H1 (cell line): ENCODE results near the gene BLOC1S1. TPM values are rescaled to one million over a fixed set of nuclear protein-coding genes. Genes with fewer than 3 reads are reported as not detected.

ENCODE experiments used
- POLR2A ChIP-seq, 2 experiments: IDR thresholded peaks; 1 replicate in 1 of 2; 2 replicates in 1 of 2; pipeline ENCODE4 v1.6.1; 2011; ENCODE audit warnings: low read depth in 2 of 2, low read length in 2 of 2, mild to moderate bottlenecking in 2 of 2; ENCODE audit errors: control extremely low read depth in 1 of 2
- USF2 ChIP-seq: IDR thresholded peaks from 2 replicates; pipeline ENCODE4 v1.6.1; 2011; ENCODE audit warnings: low read length, improper control_type of control experiment
- polyA plus RNA-seq, 7 experiments: library from polyadenylated mRNA; depleted of rRNA in 3 of 7; stranded (reverse) in 5 of 7; unstranded in 2 of 7; fragments of >200 nt in 5 of 7; fragments of 200-250 nt in 2 of 7; gene quantifications; 1 replicate in 5 of 7; 2 replicates in 1 of 7; 4 replicates in 1 of 7; pipeline versions ENCODE4 v1.2.1 to v1.2.3, GENCODE V29; 2011 to 2013; ENCODE audit warnings: missing spikeins in 2 of 7, mixed read lengths in 2 of 7
- total RNA-seq: library from RNA; stranded (reverse); fragmentation: NEBNext Ultra II Directional; extraction: Animal tissue kit (Norgen Biotek cat#: 25700); gene quantifications from 2 replicates; pipeline ENCODE4 v1.2.1, GENCODE V29; 2021

Gene BLOC1S1
- total and polyA plus RNA-seq, 2 of the 8 experiments (the other 6 are each of a cell fraction or from before 2014, with no cell fraction given), result 91.1 to 185 TPM

DNA sequence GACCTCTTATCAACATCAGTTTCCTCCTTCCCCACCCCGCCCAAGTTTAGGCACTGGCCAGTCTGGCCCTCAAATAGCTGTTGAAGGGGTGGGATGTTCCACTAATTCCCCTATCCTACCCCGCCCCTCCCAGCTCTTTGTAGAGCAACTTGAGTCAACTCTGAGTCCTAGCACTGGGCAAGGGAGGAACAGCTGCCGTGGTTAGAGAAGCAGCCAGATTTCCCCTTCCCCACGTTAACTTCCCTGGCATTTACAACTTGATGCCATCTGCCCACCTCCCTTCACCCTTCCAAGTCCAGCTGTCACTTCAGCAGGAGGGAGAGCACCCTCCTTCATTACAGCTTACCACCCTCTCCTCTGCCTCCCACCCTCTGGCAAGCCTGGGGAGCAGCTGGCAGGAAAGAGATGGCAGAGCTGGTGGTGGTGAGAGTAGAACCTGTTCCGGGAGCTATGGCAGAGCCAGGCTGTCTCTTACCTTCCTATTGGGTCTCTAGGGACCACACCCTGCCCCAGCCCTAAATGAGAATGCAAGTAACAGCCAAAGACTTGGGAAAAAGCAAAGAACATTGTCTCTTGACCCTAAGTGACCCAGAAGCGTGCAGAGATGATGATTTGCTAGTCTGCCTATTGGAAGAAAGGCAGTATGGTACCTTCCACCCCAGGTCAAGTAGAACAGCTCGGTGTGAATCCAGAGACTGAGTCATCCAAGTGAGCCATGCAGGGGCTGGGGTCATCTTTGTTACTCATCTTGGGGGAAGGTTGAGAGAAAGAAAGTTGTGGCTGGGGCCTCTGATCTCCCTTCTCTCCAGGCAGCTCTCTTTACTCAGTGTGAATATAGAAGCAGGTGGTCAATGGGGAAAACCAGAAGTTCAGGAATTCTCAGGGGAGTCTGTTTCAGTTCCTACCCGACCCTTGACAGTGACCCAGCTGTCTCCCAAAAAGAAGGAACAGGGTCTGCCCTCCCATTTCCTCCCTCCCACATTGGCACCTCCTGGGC, 1.5 kb downstream of the BLOC1S1 start (continued):
- TF ChIP-seq USF2 (no peak), POLR2A (IDR thresholded peaks at IDR 0.05; ENCODE audit: control extremely low read depth in 1 of 2, low read depth in 2 of 2, low read length in 2 of 2) (no peak)
